ENCODE measurements around the gene HLA-DPA1. TPM values are rescaled to one million over a fixed set of nuclear protein-coding genes. Genes with fewer than 3 reads are reported as not detected.

Gene HLA-DPA1
- total and polyA plus RNA-seq, 7 donors, result 29.9 to 210 (median 51.0) TPM

- no peak for DNase-seq
- intact Hi-C loops (cut with DNase I), result no loop called here
Observed at GRCh38 chr6:33117811-33118277, 44.4 kb upstream of the HLA-DPA1 start.

GRCh38 chr6:33116841-33117711, 43.6 kb upstream of the HLA-DPA1 start:
- DNase-seq, result no peak
- intact Hi-C loops (cut with DNase I), result no loop called here
- Histone ChIP-seq H3K27me3 (peaks cover 19 to 58% (median 26%) of the 10 kb centered on the region in 3 donors), H3K4me3 (no peak overlapping the region), H3K27ac (no peak overlapping the region), H3K9me3 (no peaks in the 10 kb centered on the region), H3K4me1 (peaks cover 0 to 7% (median 0%) of the 10 kb centered on the region in 4 donors), H3K36me3 (no peaks in the 10 kb centered on the region)
- 8 to 11% methylated on average over 32 of the region's 32 CpGs for WGBS, 2 donors
- TF ChIP-seq POLR2AphosphoS5 (IDR thresholded peaks at IDR 0.05) (no peak), POLR2A (IDR thresholded peaks at IDR 0.05) (no peak), EP300 (IDR thresholded peaks at IDR 0.05) (no peak), CTCF (IDR thresholded peaks at IDR 0.05) (no peak)

More at GRCh38 chr6:33117811-33118277, 44.4 kb upstream of the HLA-DPA1 start:
- WGBS, 2 donors, result 17 to 39% methylated on average over 9 of the region's 9 CpGs
- Histone ChIP-seq H3K4me1 (peaks cover 0 to 7% (median 0%) of the 10 kb centered on the region in 4 donors), H3K27ac (no peak overlapping the region), H3K9me3 (no peaks in the 10 kb centered on the region), H3K4me3 (no peak overlapping the region), H3K36me3 (no peaks in the 10 kb centered on the region), H3K27me3 (peaks cover 19 to 55% (median 26%) of the 10 kb centered on the region in 3 donors)
- TF ChIP-seq CTCF (IDR thresholded peaks at IDR 0.05) (no peak), POLR2AphosphoS5 (IDR thresholded peaks at IDR 0.05) (no peak), EP300 (IDR thresholded peaks at IDR 0.05) (no peak), POLR2A (IDR thresholded peaks at IDR 0.05) (no peak)

- Histone ChIP-seq H3K9me3 (no peaks in the 10 kb centered on the region), H3K27me3 (peaks cover 19 to 61% (median 26%) of the 10 kb centered on the region in 3 donors), H3K27ac (no peak overlapping the region), H3K4me3 (no peak overlapping the region), H3K4me1 (peaks cover 0 to 7% (median 0%) of the 10 kb centered on the region in 4 donors), H3K36me3 (no peaks in the 10 kb centered on the region)
- DNase-seq, result no peak
- 16 to 27% methylated on average over 6 of the region's 6 CpGs for WGBS, 2 donors
- intact Hi-C loops (cut with DNase I), result no loop called here
- no peak for TF ChIP-seq POLR2AphosphoS5 (IDR thresholded peaks at IDR 0.05)
- TF ChIP-seq POLR2A (IDR thresholded peaks at IDR 0.05), result no peak
- no peak for TF ChIP-seq CTCF (IDR thresholded peaks at IDR 0.05)
- no peak for TF ChIP-seq EP300 (IDR thresholded peaks at IDR 0.05)
Observed at GRCh38 chr6:33116417-33116816, 43.0 kb upstream of the HLA-DPA1 start.

- Histone ChIP-seq H3K9me3 (no peaks in the 10 kb centered on the region), H3K36me3 (no peaks in the 10 kb centered on the region), H3K4me3 (no peak overlapping the region), H3K27me3 (peaks cover 19 to 73% (median 26%) of the 10 kb centered on the region in 3 donors), H3K27ac (no peak overlapping the region), H3K4me1 (peaks cover 0 to 7% (median 0%) of the 10 kb centered on the region in 4 donors)
- TF ChIP-seq CTCF (IDR thresholded peaks at IDR 0.05) (no peak), POLR2A (IDR thresholded peaks at IDR 0.05) (no peak), EP300 (IDR thresholded peaks at IDR 0.05) (no peak), POLR2AphosphoS5 (IDR thresholded peaks at IDR 0.05) (no peak)
- DNase-seq, result no peak
- intact Hi-C loops (cut with DNase I), result no loop called here
Observed at GRCh38 chr6:33114406-33114805, 41.0 kb upstream of the HLA-DPA1 start.

Measured in sigmoid colon (tissue), 7 donors.